Endothelial cell of hepatic sinusoid (primary cell): Measurements from ENCODE around the gene GATAD1.
"Not testable (repeated sequence)": the region's sequence is repeated elsewhere in the genome, so short reads cannot be mapped to it uniquely, and the experiment has no call there.

Source experiments
- in situ Hi-C: cut with HindIII; loops from 2 replicates; pipeline ENCODE4 v1.10.0; 2017; ENCODE audit warnings: low sequenced_read_pairs

GATAD1 gene

GRCh38 chr7:92436612-92437445 lies 10.5 kb upstream of the GATAD1 start:
- in situ Hi-C loops: no loop called here

- in situ Hi-C loops: no loop called here
Observed at GRCh38 chr7:92437956-92438491, 9.3 kb upstream of the GATAD1 start.

- in situ Hi-C loops: not testable (repeated sequence)
Observed at GRCh38 chr7:92442720-92443119, 4.6 kb upstream of the GATAD1 start.

GRCh38 chr7:92446869-92447344 lies 375 bp upstream of the GATAD1 start:
- in situ Hi-C loops: no loop called here

- in situ Hi-C loops: no loop called here
Observed at GRCh38 chr7:92448205-92448747, 994 bp downstream of the GATAD1 start.

- in situ Hi-C loops: loop anchor here (5.0 kb wide), 1 partner anchor 39 kb away; no protein-coding TSS in a partner anchor
Observed at GRCh38 chr7:92451645-92452044, 4.4 kb downstream of the GATAD1 start.

- in situ Hi-C loops: no loop called here
Observed at GRCh38 chr7:92456236-92456635, 9.0 kb downstream of the GATAD1 start.

GRCh38 chr7:92460109-92460508 lies 12.8 kb downstream of the GATAD1 start:
- in situ Hi-C loops: no loop called here

GRCh38 chr7:92460510-92460909 lies 13.2 kb downstream of the GATAD1 start:
- in situ Hi-C loops: no loop called here

GRCh38 chr7:92461027-92462003 lies 14.0 kb downstream of the GATAD1 start:
- in situ Hi-C loops: no loop called here

- in situ Hi-C loops: no loop called here
Observed at GRCh38 chr7:92462560-92462959, 15.3 kb downstream of the GATAD1 start.

GRCh38 chr7:92464515-92464914 lies 17.2 kb downstream of the GATAD1 start:
- in situ Hi-C loops: no loop called here

GRCh38 chr7:92466682-92467081 lies 19.4 kb downstream of the GATAD1 start:
- in situ Hi-C loops: no loop called here

- in situ Hi-C loops: not testable (repeated sequence)
Observed at GRCh38 chr7:92468589-92468988, 21.3 kb downstream of the GATAD1 start.

GRCh38 chr7:92473989-92474388 lies 26.7 kb downstream of the GATAD1 start:
- in situ Hi-C loops: not testable (repeated sequence)

- in situ Hi-C loops: not testable (repeated sequence)
Observed at GRCh38 chr7:92475261-92475770, 28.0 kb downstream of the GATAD1 start.

GRCh38 chr7:92475851-92476590 lies 28.7 kb downstream of the GATAD1 start:
- in situ Hi-C loops: not testable (repeated sequence)

GRCh38 chr7:92477681-92478080 lies 30.4 kb downstream of the GATAD1 start, which contains the start of gene ERVW-1:
TSS of gene ERVW-1 (minus strand) at chr7:92477946. CDS start at chr7:92470381, 7,565 bp downstream.
- in situ Hi-C loops: not testable (repeated sequence)

- in situ Hi-C loops: no loop called here
Observed at GRCh38 chr7:92478095-92478494, 30.8 kb downstream of the GATAD1 start.

- in situ Hi-C loops: no loop called here
Observed at GRCh38 chr7:92478711-92479110, 31.4 kb downstream of the GATAD1 start.
